HepG2 (cell line): ENCODE results near the gene LARP4. TPM values are rescaled to one million over a fixed set of nuclear protein-coding genes. Genes with fewer than 3 reads are reported as not detected.

ENCODE experiments used
- ATF3 ChIP-seq: sonication (generic); formaldehyde crosslinking; IDR thresholded peaks from 2 replicates; pipeline ENCODE4 v1.4.0; 2020; ENCODE audit warnings: missing genetic modification reagents
- CREB3 ChIP-seq: sonication (generic); formaldehyde crosslinking; IDR thresholded peaks from 2 replicates; pipeline ENCODE4 v1.5.0; 2020; ENCODE audit warnings: missing genetic modification reagents
- POLR2A ChIP-seq, 2 experiments: IDR thresholded peaks; 2 replicates each; pipeline ENCODE4 v1.6.1; 2011; ENCODE audit warnings: low read depth in 2 of 2, low read length in 2 of 2, mild to moderate bottlenecking in 1 of 2, moderate library complexity in 1 of 2; ENCODE audit not compliant: insufficient read depth in 1 of 2
- ZNF24 ChIP-seq: fragments of 450-650 bp; IDR thresholded peaks from 2 replicates; pipeline ENCODE4 v1.6.1; 2017; ENCODE audit warnings: antibody characterized with exemption, mild to moderate bottlenecking
- ZNF30 ChIP-seq: sonication (generic); formaldehyde crosslinking; IDR thresholded peaks from 2 replicates; pipeline ENCODE4 v1.5.0; 2020; ENCODE audit warnings: mild to moderate bottlenecking, missing genetic modification reagents
- ZNF431 ChIP-seq: sonication (generic); formaldehyde crosslinking; IDR thresholded peaks from 2 replicates; pipeline ENCODE4 v1.9.0; 2022; ENCODE audit warnings: missing genetic modification reagents, low read depth, mild to moderate bottlenecking, borderline replicate concordance
- ZUFSP ChIP-seq: sonication (generic); formaldehyde crosslinking; IDR thresholded peaks from 2 replicates; pipeline ENCODE4 v1.9.0; 2021; ENCODE audit warnings: missing genetic modification reagents, mild to moderate bottlenecking, borderline replicate concordance
- polyA plus RNA-seq, 8 experiments: library from polyadenylated mRNA; depleted of rRNA in 3 of 8; stranded (reverse) in 7 of 8; unstranded in 1 of 8; fragments of >200 nt; fragmentation: Illumina TruSeq in 4 of 8; extraction: Trizol in 4 of 8; gene quantifications; 2 replicates each; pipeline versions ENCODE4 v1.2.1 to v1.2.3, GENCODE V29; 2011 to 2016; ENCODE audit warnings: low read depth in 4 of 8, missing spikeins in 1 of 8, mixed read lengths in 1 of 8; ENCODE audit not compliant: insufficient read depth in 1 of 8
- total RNA-seq, 5 experiments: library from RNA; depleted of rRNA; stranded (reverse); fragments of >200 nt; fragmentation: Illumina TruSeq; extraction: Trizol; gene quantifications; 2 replicates each; pipeline ENCODE4 v1.2.3, GENCODE V29; 2016; ENCODE audit warnings: low read depth in 1 of 5
- TF ChIP-seq, protein P1 (sequence below): sonication (generic); formaldehyde crosslinking; IDR thresholded peaks from 2 replicates; pipeline ENCODE4 v1.4.0; 2020; ENCODE audit warnings: missing genetic modification reagents, borderline replicate concordance
- TF ChIP-seq, protein P2 (sequence below): IDR thresholded peaks from 2 replicates; pipeline ENCODE4 v1.6.1; 2016; ENCODE audit warnings: low read depth, borderline replicate concordance
- TF ChIP-seq, protein P3 (sequence below): IDR thresholded peaks from 2 replicates; pipeline ENCODE4 v1.6.1; 2016; ENCODE audit warnings: low read depth, missing genetic modification reagents, missing compliant biosample characterization

The LARP4 gene
- total and polyA plus RNA-seq, 2 of the 13 experiments (the other 11 are each of a cell fraction or from before 2014, with no cell fraction given): 16.4 to 42.7 TPM

GRCh38 chr12:50400638-50401499 lies at the start of gene LARP4 (continued):
- TF ChIP-seq, protein P1, sequence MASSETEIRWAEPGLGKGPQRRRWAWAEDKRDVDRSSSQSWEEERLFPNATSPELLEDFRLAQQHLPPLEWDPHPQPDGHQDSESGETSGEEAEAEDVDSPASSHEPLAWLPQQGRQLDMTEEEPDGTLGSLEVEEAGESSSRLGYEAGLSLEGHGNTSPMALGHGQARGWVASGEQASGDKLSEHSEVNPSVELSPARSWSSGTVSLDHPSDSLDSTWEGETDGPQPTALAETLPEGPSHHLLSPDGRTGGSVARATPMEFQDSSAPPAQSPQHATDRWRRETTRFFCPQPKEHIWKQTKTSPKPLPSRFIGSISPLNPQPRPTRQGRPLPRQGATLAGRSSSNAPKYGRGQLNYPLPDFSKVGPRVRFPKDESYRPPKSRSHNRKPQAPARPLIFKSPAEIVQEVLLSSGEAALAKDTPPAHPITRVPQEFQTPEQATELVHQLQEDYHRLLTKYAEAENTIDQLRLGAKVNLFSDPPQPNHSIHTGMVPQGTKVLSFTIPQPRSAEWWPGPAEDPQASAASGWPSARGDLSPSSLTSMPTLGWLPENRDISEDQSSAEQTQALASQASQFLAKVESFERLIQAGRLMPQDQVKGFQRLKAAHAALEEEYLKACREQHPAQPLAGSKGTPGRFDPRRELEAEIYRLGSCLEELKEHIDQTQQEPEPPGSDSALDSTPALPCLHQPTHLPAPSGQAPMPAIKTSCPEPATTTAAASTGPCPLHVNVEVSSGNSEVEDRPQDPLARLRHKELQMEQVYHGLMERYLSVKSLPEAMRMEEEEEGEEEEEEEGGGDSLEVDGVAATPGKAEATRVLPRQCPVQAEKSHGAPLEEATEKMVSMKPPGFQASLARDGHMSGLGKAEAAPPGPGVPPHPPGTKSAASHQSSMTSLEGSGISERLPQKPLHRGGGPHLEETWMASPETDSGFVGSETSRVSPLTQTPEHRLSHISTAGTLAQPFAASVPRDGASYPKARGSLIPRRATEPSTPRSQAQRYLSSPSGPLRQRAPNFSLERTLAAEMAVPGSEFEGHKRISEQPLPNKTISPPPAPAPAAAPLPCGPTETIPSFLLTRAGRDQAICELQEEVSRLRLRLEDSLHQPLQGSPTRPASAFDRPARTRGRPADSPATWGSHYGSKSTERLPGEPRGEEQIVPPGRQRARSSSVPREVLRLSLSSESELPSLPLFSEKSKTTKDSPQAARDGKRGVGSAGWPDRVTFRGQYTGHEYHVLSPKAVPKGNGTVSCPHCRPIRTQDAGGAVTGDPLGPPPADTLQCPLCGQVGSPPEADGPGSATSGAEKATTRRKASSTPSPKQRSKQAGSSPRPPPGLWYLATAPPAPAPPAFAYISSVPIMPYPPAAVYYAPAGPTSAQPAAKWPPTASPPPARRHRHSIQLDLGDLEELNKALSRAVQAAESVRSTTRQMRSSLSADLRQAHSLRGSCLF (CRISPR knock-in tag): no peak
- TF ChIP-seq ZUFSP (CRISPR knock-in tag) (no peak), CREB3 (CRISPR knock-in tag) (no peak), ZNF24 (no peak), POLR2A (IDR thresholded peaks at IDR 0.05; ENCODE audit: insufficient read depth in 1 of 2, low read depth in 2 of 2, low read length in 2 of 2) (peak; percentile 92 to 95), ZNF431 (CRISPR knock-in tag) (no peak), ZNF30 (CRISPR knock-in tag) (no peak), ATF3 (CRISPR knock-in tag) (no peak)
- TF ChIP-seq, protein P2, sequence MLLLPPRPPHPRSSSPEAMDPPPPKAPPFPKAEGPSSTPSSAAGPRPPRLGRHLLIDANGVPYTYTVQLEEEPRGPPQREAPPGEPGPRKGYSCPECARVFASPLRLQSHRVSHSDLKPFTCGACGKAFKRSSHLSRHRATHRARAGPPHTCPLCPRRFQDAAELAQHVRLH (CRISPR knock-in tag): peak; percentile 68; the same call in 1 of the 2 replicates
- TF ChIP-seq, protein P3, sequence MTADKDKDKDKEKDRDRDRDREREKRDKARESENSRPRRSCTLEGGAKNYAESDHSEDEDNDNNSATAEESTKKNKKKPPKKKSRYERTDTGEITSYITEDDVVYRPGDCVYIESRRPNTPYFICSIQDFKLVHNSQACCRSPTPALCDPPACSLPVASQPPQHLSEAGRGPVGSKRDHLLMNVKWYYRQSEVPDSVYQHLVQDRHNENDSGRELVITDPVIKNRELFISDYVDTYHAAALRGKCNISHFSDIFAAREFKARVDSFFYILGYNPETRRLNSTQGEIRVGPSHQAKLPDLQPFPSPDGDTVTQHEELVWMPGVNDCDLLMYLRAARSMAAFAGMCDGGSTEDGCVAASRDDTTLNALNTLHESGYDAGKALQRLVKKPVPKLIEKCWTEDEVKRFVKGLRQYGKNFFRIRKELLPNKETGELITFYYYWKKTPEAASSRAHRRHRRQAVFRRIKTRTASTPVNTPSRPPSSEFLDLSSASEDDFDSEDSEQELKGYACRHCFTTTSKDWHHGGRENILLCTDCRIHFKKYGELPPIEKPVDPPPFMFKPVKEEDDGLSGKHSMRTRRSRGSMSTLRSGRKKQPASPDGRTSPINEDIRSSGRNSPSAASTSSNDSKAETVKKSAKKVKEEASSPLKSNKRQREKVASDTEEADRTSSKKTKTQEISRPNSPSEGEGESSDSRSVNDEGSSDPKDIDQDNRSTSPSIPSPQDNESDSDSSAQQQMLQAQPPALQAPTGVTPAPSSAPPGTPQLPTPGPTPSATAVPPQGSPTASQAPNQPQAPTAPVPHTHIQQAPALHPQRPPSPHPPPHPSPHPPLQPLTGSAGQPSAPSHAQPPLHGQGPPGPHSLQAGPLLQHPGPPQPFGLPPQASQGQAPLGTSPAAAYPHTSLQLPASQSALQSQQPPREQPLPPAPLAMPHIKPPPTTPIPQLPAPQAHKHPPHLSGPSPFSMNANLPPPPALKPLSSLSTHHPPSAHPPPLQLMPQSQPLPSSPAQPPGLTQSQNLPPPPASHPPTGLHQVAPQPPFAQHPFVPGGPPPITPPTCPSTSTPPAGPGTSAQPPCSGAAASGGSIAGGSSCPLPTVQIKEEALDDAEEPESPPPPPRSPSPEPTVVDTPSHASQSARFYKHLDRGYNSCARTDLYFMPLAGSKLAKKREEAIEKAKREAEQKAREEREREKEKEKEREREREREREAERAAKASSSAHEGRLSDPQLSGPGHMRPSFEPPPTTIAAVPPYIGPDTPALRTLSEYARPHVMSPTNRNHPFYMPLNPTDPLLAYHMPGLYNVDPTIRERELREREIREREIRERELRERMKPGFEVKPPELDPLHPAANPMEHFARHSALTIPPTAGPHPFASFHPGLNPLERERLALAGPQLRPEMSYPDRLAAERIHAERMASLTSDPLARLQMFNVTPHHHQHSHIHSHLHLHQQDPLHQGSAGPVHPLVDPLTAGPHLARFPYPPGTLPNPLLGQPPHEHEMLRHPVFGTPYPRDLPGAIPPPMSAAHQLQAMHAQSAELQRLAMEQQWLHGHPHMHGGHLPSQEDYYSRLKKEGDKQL (CRISPR knock-in tag): no peak
